ENCODE measurements around the gene CARS1.
A peak's percentile ranks its signal among the peaks of the same experiment; 100 is the strongest.

CARS1 gene

DNA sequence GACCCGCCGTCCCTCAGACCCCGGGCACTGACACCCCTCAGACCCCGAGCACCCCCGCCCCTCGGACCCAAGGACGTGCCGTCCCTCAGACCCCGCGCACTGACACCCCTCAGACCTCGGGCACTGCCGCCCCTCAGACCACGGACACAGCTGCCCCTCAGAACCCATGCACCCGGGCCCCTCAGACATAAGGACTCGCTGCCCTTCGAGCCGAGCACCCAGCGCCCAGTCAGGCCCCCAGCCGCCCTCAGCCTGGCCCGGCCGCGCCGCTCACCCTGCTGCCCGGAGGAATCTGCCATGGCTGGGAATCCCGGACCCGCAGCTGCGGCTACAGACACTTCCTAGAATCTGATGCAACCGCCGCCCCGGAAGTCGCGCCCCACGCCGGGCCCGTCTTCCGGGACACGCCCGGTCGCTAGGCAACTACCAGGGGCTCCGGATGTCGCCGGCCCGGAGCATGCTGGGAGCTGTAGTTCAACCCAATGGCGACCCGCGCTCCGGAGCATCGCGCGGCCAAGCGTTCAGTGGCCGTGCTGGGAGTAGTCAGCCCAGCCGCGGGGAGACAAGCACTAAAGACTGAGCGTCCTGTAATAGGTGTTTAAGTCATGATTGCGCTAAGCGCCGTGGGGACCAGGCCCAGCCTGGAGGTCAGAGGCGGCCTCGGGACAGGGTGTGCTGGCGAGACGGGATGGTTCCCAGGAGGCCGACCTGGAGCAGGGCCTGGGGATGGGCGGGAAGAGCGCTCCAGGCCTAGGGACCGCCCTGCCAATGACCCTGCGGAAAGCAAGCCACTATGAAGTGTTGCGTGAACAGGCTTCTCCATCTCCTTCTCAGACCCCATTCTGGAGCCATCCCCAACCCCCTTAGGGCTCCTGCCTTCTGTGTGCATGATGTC is at the start of gene CARS1:
TSS of gene CARS1 (minus strand) at position 355 of the 895 bp plus-strand sequence. CDS start at position 299, 56 bp downstream.
- peak; percentile 97 for DNase-seq (ENCODE audit: low spot score)

DNA sequence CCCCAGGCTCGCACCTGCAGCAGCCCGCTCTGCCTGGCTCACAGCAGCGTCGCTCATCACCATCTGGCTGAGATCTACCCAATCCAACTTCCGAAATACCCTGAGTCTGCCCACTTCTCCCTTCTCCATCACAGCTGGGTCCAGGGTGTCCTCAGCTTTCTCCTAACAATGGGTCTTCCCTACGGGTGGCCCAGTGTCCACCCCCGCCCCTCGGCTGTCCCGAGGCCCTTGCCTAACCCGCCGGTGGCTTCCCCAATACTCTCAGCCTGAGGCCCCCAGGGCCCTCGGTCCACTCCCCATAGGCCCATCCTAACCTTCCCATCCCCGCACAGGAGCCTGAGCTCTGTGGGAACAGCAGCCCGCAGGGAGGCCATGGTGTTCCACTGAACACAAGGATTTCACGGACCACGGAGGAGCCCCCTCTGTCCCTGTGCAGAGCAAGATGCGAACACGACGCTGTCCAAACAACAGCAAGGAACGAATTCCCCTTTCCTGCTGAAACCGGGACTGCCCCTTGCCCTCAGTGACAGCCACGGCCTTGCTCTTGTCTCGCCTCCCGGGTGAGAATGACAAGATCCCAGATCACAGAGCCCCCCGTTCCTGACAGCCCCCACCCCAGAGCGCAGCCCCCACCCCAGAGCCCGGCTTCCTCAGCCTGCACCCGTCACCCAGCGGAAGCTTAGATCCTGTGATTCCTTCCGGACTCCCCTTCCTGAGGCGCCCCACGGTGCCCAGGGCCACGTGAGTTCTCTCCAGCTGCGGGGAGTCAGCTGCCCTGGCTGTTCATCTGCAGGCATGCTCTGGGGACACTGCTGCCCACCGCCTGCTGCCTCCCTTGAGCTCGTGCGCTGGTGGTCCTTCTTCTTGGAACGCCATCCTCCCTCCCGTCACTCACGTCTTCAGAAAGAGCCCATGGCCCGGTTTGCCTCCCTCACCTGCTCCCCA is 48.8 kb upstream of the CARS1 start:
- no peak for DNase-seq (ENCODE audit: low spot score)

DNA sequence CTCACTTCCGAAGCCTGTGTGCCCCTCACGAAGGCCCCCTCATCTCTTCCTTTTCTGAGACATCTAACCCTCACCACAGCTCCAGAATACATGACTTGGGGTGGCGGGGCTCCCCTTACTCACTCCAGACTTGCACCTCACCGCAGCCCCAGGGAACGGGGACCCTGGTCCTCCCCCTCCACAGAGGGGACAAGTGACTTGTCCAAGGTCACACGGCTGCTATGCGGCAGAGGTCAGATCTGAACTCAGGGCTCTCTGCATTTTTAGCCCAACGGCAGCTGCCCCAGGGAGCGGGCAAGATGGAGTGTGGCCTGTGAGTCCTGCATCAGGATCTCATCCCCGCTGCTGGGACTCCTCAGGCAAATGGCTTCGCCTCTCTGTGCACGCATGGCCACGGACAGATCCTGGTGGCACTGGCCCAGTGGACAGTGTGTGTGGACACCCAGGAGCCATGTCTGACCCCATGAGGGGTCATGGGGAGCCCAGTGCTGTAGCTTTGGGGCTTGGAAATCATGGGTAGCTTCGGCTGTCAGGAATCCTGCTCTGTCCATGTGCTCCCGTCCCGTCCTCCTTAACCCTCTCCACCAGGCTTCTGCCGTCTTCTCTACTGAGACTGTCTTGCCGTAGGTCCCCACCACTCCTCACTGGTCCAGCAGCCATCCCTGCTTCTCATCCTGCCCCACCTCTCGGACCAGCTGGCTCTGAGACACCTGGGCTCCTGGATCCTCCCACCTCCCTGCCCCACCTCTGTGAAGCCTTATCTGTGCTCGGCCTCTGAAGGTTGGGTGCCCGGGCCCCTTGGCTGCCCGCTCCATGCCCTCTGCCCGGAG is 48.0 kb upstream of the CARS1 start:
- no peak for DNase-seq (ENCODE audit: low spot score)

DNA sequence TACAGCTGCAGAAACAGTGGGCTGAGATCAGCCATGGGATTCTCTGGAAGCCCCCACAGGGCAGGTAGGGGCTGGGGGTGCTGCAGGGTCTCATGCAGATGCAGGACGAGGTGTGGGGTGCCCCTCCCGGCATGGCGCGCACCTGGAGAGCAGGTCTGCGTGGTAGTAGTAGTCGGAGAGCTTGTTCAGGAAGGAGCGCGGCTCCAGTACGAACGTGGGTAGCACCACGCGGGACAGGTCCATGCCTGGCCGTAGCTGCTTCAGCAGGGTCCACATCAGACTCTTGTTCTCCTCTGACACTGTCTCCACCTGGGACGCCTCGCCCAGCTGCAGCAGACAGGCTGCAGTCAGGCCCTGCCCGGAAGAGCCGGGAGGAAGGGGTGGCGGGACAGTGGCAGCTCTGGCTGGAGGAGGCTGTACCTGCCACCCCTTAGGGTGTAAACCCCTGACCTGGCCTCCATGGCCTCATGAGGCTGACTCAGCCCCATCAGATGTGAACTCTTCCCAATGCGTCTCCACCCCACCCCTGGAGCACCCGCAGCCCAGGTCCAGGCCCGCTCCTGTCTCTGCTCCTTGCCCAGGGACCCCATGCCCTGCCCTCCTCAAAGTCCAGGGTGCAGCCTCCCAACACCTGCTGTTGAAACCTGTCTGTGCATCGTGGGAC is 47.0 kb upstream of the CARS1 start:
- DNase-seq (ENCODE audit: low spot score), result no peak

DNA sequence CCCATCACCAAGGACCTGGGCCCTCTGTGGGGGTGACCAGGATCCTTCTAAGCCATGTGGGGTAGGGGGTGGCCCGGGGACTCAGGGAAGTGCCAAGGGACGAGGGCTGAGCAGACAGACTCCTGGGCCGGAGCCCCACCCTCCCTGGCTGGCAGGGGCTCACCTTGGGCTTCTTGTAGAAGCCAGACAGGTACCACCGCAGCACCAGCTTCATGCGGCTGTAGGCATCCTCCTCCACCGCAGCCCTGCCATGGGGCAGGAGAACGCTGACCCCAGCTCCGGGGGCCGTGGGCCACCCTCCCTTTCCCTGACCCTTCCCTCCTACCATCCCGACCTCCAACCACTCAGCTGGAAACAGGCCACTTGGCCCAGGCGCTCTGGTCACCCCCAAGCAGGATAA is 45.9 kb upstream of the CARS1 start:
- DNase-seq (ENCODE audit: low spot score), result no peak

DNA sequence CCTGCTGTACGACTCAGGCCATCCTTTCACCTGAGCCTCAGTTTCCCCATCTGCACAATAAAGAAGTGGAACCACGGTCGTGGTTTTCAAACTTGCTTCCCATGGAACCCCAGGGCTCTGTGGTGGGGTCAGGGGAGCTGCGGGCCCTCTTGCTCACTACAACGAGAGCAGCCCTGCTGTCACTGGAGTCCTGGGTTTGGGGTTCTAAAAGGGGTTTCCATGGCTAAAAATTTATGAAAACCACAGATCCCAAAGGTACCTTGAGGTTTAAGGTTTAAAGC is 45.4 kb upstream of the CARS1 start:
- no peak for DNase-seq (ENCODE audit: low spot score)

DNA sequence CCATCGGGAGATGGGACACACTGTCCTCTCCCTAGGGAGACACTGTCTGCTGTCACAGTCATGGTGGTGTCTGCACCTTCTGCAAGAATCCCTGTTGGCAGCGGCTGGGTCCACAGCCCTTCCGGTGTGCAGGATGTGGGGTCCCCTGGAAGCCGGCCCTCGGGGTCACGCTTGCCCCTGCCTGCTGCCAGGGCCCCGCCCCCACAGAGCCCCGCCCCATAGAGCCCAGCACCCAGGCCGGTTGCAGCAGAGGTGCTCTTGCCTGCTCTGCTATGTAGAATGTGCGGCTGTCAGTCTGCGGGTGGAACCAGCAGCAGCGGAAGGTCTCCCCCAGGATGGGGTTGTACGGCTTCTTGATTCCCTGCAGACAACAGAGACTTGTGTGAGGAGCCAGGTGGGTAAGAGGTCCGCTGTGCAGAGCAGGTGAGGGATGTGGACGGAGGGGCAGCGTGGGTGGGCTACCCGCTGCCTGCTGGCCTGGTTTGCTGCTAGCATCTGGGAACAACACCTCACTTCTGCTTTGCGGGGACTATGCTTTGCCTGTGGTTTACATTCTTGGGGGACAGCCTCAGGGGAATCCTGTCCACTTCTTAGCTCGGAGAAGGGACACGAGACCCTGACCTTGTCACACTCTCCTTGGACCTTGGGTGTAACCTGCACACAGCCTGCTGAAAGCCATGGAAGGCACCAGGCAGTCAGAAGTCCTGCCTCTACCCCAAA is 44.9 kb upstream of the CARS1 start:
- no peak for DNase-seq (ENCODE audit: low spot score)

DNA sequence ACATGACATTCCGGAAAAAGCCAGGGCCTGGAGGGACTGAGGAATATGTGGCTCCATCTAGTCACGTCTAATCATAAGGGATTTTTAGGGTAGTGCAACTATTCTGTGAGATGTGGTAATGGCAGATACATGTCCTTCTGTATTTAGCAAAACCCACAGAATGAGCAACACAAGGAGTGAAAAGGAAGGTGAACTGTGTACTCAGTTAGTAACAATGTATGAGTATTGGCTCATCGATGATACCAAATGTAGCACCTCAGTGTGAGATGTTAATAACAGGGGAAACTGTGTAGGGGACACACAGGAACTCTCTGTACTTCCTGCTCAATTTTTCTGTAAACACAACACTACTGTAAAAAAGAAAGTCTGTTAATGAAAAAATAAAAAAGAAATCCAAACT is 42.0 kb upstream of the CARS1 start:
- peak; percentile 2 for DNase-seq (ENCODE audit: low spot score)

DNA sequence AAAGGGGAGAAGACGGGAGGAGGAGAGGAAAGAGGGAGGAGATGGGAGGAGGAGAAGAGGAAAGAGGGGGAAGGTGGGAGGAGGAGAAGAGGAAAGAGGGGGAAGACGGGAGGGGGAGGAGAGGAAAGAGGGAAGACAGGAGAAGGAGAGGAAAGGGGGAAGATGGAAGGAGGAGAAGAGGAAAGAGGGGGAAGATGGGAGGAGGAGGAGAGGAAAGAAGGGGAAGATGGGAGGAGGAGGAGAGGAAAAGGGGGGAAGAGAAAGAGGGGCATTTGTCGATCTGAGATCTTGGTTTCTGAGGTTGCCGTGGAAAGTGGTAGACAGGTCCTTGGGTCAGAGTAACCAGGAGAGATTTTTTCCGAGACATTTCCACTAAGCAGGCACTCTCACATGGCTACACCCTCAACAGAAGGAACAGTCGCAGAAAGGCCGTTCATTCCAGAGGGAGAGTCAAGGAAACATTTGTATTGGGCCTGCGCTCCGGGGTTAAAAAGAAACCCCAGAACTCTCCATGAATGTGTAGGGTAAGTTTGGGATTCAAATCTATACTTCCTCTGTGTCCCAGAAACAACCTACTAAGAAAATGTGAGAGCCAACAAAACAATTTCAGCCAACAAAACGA is 39.8 kb upstream of the CARS1 start:
- peak; percentile 1 for DNase-seq (ENCODE audit: low spot score)

DNA sequence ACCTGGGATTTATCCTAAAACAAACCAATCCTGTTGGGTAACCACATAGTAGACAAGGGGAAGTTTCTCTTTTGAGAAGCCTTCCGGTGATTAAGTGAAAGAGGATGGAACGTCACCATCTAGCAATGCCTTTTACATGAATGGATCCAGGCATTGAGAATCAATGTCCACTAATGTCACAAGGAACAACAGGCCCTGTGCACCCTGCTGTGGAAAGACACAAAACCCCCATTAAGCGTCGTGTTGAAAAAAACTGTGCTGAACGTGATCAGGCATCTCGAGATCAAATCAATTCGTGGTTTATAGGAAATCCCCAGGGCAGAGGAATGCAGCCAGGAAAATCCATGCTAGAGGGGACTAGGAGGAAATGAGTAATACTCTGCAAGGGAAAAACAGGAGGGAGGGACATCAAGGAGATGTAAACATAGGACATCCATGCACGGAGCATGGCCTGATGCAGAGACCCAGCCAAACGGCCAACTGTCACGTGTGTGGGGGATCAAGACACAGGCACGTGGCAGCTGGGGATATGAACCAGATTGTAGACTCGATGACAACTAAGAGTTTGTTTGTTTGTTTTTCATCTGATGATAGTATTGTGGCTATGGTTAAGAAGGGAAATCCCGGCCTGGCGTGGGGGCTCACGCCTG is 38.6 kb upstream of the CARS1 start:
- peak; percentile 87 for DNase-seq (ENCODE audit: low spot score)

DNA sequence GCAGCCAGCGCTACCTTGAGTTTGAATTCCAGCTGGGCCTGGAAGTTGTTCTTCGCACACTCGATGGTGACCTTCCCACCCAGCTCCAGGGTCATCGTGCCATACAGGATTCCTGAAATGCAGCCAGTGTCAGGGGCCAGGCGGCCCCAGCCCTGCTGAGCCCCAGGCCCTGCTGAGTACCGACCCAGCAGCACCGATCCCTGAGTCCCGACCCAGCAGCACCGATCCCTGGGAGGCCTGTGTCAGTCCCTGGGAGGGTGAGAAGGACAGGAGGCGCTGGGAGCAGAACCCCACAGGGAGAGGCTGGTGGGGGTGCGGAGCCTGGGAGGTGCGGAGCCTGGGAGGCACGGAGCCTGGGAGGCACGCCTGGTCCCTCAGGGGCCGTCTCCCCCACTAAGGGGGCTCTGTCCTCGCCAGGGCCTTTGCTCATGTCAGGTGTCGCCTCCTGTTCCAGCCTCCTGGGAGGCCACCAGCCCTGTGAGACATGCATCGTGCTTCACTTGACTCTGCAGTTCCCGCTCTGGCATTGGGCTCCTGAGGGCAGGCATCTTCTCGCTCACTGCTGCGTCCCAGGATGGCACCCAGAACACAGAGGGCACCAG is 37.1 kb upstream of the CARS1 start:
- DNase-seq (ENCODE audit: low spot score), result peak; percentile 3

DNA sequence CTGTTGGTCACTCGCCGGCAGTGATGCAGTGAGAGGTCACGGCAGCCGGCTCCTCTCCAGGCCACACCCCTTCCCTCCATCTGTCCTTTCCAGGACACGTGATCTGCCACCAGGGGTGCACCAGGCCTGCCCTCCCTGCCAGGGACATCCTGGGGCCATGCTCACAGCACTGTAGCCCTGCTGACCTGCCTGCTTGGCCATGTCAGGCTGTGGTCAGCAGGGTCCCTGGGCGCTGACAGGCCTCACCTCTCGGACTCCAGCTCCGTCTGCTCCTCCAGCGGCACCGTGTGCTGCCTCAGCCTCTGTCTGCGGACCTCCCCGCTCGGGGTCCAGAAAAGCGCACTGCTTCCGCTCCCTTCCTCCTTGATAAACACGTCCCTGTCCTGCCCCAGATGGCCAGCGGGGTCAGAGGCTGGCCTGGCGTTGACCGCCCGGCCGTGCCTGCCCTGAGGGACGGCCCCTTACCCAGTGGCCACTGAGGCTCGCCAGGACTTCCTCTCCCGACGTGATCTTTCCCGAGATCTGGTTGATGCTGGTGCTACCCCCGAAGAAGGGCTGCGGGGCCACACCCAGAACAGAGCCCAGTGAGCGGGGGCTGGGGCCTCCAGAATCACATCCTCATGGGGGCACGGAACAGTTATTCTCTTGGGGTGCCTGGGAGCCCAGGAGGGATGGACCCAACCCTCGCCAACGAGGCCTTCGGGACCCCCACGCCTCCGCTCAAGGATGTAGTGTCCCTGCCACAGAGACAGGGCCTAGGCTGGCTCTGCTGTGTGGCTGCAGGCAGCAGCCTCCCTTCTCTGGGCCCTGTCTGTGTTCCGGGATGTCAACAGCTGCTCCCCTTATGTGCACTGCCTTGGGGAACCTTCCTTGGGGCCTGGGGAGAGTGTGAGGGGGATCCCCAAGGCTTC is 36.3 kb upstream of the CARS1 start:
- peak; percentile 14 for DNase-seq (ENCODE audit: low spot score)

DNA sequence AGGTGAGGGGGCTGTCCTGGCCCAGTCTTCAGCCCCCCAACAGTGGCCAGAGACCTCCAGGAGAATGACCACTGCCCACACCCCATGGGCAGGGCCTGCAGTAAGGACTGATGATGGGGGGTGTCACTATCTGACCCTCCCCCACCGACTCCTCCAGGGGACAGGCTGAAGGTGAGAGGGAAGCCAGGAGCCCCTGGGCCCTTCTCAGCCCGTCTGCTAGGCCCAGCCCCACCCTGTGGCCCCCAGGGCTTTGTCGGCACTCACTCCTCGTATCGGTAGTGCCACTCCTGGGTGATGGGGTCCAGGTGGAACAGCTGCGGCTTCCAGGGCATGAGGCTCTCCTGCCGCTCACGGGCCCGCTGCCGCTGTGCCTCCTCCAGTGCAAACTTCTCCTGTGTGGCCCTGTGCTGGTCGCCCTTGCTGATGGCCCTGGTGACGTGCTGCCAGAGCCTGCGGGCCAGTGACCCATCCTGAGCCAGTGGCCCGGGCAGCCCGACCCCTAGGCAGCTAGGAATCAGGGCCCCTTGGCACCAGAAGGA is 35.4 kb upstream of the CARS1 start:
- DNase-seq (ENCODE audit: low spot score), result peak; percentile 8

DNA sequence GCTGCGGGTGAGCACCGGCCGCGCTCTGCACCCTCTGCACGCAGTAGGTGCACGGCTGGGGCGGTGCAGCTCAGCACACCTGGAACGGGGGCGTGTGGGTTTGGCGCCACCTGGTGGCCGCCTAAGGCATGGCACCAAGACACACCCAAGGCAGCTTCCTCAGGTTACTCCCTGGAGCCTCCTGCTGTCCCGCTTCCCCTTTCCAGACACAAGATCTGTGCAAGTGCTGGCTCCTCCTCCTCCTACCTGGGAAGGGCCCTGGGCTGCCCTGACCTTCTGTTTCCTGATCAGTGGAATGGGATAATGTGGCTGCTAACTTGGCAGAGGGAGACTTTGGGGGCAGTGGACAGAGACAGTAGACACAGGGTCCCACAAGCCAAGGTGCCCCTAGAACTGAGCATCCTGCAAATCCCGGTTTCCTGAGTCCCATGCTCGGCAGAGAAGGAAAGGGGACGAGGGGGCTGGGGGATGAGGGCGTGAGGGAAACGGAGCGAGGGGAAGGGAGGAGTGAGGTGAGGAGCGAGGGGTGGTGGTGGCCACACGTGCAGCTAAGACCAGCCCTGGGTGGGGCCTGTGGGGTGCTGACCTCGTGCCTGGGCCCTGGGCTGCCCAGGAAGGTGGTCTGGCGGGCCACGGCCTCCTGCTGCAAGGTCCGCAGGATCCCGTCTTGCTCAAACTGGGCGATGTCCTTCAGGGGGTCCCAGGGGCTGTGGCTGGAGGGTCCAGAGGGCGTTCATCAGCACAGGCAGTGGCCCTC is 34.8 kb upstream of the CARS1 start:
- DNase-seq (ENCODE audit: low spot score), result peak; percentile 87

DNA sequence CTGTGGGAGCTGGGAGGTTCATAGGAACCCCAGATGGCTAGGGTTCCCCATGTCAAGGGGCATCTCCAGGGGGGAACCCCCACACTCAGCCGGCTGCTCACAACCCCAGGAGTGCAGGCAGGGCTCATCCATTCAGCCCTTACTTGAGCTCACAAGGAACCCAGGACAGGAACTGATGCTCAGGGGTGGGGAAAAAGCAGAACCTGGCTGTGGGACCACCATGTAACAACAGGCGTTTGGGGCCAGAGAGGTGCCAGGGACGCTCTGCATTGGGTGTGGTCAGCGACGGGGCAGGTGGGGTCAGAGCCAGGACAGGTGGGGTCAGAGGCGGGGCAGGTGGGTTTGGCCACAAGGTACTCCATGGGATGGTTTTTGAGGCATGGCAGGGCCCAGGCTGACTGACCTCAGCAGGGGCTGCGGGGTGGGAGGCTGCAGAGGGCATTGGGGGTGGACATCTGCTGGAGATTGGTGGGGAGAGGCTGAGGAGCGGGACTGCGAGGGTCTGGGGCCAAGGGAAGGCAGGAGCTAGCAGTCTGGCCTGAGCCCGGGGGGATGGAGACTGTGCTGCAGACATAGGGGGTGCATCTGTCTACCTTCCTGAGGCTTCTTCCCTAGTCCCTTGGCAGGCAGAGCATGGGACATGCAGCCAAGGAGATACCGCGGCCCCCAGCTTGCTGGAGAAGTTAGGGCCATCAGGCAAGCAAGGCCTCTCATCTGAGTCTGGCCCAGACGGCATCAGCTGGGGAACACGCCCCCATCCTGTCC is 34.0 kb upstream of the CARS1 start:
- DNase-seq (ENCODE audit: low spot score), result peak; percentile 1

DNA sequence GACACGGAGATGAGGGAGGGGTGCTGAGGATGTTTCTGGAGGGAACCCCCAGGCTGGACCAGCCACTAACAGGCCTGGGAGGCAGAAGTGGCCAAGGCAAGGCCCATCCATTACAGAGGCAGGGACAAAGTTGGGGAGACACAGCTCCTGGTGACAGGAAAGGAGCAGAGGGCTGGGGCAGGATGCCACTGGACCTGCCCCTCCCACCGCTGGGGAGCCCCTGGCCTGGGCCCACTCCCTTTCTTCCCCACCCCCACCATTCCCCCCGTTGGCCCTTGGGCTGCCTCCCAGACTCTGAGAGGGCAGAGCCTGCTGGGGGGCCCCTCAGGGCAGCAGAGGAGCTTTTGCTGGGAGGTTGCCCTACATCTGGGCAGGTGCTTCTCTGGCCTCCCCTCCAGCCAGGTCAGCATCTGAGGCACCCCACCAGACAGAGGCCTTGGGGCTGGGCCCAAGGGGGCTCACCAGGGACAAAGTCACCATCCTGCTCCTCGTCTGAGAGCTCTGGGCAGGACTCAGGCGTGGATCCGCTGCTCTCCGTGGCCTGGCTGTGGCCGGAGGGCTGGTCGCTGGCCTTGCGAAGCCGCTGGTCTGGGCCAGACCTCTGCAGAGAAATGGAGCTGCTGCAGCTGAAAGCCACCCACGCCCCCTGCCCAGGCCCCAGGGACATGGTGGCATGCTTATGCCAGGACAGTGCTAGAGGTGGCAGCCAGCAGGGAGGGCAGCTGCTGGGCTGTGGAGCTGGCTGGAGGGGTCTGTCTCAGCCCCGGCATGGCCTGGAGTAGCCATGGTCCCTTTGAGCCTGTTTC is 33.1 kb upstream of the CARS1 start:
- peak; percentile 5 for DNase-seq (ENCODE audit: low spot score)
